ENCODE data around the gene RBM10.

RBM10 gene

GRCh38 chrX:47214435-47215077 lies 69.5 kb downstream of the RBM10 start:
- no peak for DNase-seq (ENCODE audit: extremely low spot score, insufficient read length, low read depth)
- no peak for FAIRE-seq

DNA sequence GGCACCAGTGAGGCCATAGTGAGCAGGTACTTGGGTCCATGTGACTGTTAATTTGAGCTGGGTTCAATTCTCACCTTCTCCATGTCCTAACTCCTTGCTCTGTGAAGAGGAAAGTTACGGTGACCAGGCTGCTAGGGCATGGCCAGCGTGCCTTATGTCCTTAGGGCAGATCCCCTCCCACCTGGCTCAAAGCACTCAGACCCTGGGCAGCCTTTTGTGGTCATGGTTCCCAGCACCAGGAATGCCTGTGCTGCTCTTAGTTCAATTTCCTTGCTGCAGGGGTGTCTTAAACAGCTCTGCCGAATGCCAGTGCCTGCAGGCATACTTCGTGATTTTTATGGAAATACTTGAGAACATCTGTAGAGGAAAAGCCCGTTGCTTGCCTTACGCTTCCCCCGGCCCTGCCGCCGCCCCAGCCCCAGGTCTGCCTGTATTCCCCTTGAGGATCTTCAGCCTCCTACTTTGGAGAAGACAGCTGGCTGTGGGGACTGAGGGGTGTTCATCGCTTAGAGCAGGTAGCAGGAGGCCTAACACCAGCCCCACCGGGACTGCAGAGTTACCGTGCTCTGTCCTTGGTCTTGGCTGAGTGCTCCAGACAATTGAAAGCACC lies 70.4 kb downstream of the RBM10 start:
- DNase-seq (ENCODE audit: extremely low spot score, insufficient read length, low read depth), result no peak
- FAIRE-seq, result no peak

DNA sequence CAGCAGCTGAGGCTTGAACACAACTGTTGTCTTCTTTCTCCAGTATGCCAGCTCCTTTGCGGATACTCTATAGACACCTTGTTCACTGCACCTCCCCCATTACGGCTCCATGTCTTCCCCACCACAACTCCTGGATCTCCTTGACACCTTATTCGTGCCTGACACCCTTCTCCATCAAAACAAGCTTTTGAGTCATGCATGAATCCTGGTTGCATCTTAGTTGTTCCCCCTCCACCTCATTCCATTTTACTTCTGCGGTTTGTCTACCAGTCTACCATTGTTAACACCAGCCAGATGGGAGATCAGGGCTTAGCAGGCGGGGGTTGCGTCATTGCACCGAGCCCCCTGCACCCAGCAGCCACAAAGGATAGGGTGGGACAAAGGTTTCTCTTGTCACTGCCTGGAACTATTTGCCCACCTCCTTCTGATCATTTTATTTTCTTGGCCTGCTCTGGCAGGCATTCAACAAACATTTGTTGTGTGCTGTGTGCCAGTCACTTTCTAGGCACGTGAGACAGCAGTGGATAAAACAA lies 71.4 kb downstream of the RBM10 start:
- FAIRE-seq (no peak), DNase-seq (ENCODE audit: extremely low spot score, insufficient read length, low read depth) (no peak)

DNA sequence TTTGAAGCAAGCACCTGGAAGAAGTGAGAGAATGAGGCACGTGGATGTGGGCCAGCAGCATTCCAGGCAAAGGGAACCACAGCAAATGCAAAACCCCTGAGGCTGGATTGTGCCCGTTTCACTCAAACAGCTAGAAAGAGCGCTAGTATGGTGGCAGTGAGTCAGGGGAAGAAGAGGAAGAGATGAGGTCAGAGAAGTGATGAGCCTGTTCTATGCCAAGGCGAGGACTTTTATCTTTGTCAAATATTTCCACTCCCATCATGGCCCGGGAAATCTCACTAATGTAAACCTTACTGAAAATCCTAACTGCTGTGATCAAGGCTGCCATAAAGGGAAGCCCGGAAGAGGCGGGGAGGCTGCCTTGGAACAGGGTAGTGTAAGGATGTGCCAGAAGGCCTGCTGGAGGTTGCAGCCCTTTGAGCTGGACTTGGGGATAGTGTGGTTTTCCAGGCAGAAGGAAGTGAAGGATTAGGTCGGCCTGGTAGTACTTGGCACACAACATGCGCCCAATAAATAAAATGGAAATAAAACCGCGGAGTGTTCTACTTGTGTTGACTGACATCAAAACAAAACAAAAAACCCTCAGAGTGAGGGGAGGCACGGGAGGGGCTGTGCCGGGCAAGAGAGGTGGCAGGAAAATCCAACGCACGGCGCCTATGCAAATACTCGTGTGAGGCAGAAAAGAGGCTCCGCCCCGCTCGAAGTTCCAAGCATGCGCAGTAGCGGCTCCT lies 72.3 kb downstream of the RBM10 start:
- FAIRE-seq, result no peak
- no peak for DNase-seq (ENCODE audit: extremely low spot score, insufficient read length, low read depth)

- FAIRE-seq, result peak; percentile 100
- DNase-seq (ENCODE audit: extremely low spot score, insufficient read length, low read depth), result peak; percentile 70
Measured at GRCh38 chrX:47217852-47218279, 72.8 kb downstream of the RBM10 start.

GRCh38 chrX:47218280-47218919 lies 73.4 kb downstream of the RBM10 start, which contains the start of gene CDK16:
TSS of gene CDK16 (plus strand) at chrX:47218681. CDS start at chrX:47223558, 4,877 bp downstream.
- peak; percentile 57 for DNase-seq (ENCODE audit: extremely low spot score, insufficient read length, low read depth)
- FAIRE-seq, result no peak

DNA sequence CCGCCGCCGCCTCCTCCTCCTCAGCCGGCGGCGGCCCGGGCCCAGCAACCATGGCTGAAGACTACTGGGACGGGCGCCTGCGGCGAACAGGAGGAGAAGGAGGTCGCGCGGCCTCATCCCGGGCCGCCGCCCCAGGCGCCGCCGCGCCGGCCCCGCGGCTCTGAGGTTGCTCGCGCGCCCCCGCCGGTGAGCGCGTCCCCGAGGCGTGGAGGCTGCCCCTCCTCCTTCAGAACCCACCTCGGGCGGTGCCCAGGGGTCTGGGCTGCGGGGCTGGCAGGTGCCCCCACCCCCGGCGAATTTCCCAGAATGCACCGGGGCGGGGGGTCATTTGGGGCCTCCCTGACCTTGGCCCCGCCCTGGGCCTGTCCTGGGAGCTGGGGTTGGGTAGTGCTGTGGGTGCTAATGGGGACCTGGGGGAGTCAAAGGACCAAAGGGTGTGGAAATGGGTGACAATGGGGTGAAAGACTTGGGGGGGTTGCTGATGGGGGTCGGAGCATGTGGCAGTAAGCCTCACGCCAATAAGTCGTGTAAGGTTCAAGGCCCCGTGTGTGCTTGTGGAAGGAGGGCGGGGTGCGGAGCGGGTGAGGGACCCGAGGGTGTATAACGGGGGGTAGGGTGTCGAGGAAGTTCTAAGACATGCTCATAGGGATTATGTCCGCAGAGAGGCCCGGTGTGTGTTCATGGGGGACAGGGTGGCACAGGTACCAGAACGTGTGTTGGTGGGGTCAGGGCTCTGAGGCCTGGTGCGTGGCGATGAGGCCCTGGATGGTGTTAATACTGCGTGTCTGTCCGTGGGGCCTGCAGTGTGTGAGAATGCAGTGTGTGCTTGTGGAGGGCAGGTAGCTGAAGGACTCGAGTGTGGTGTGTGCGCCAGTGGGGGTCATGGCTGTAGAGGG lies 74.1 kb downstream of the RBM10 start:
- peak; percentile 62 for FAIRE-seq

GRCh38 chrX:47221756-47222155 lies 76.7 kb downstream of the RBM10 start:
- FAIRE-seq, result no peak
- DNase-seq (ENCODE audit: extremely low spot score, insufficient read length, low read depth), result no peak

More for the DNA sequence above, 74.1 kb downstream of the RBM10 start:
- no peak for DNase-seq (ENCODE audit: extremely low spot score, insufficient read length, low read depth)

GRCh38 chrX:47222751-47223350 lies 77.8 kb downstream of the RBM10 start:
- no peak for DNase-seq (ENCODE audit: extremely low spot score, insufficient read length, low read depth)
- no peak for FAIRE-seq

GRCh38 chrX:47223476-47224250 lies 78.6 kb downstream of the RBM10 start:
- DNase-seq (ENCODE audit: extremely low spot score, insufficient read length, low read depth) (no peak), FAIRE-seq (no peak)

DNA sequence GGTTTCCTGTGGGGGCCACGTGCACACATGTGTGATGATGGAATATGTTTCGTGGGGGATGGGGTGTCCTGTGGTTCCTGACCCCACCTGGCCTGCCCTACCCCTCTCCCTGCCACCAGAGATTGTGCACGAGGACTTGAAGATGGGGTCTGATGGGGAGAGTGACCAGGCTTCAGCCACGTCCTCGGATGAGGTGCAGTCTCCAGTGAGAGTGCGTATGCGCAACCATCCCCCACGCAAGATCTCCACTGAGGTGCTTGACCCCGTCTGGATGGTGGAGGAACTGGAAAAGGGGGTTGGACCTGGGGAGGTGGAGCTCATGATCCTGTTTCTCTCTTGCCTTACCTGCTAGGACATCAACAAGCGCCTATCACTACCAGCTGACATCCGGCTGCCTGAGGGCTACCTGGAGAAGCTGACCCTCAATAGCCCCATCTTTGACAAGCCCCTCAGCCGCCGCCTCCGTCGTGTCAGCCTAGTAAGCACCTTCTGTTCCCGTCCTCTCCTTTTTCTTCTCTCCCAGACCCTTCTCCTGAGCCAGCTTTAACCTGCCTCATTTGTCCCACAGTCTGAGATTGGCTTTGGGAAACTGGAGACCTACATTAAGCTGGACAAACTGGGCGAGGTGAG lies 79.4 kb downstream of the RBM10 start:
- FAIRE-seq, result no peak
- DNase-seq (ENCODE audit: extremely low spot score, insufficient read length, low read depth), result no peak

GRCh38 chrX:47224896-47225290 lies 79.9 kb downstream of the RBM10 start:
- DNase-seq (ENCODE audit: extremely low spot score, insufficient read length, low read depth) (no peak), FAIRE-seq (no peak)

DNA sequence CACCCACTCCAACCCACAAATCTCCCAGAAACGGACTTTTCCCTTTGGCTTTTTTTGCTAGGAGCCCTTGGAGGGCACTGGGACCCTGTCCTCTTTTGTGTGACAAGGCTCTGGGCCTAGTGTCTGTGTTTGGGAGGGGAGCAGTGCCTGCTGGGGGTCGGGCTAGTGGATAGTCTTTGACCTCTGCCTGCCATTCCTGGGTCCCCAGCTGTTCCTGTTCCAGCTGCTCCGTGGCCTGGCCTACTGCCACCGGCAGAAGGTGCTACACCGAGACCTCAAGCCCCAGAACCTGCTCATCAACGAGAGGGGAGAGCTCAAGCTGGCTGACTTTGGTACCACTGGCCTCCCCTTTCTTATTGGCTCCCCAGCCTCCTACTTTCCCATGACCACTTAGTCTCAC lies 81.0 kb downstream of the RBM10 start:
- DNase-seq (ENCODE audit: extremely low spot score, insufficient read length, low read depth) (no peak), FAIRE-seq (no peak)

DNA sequence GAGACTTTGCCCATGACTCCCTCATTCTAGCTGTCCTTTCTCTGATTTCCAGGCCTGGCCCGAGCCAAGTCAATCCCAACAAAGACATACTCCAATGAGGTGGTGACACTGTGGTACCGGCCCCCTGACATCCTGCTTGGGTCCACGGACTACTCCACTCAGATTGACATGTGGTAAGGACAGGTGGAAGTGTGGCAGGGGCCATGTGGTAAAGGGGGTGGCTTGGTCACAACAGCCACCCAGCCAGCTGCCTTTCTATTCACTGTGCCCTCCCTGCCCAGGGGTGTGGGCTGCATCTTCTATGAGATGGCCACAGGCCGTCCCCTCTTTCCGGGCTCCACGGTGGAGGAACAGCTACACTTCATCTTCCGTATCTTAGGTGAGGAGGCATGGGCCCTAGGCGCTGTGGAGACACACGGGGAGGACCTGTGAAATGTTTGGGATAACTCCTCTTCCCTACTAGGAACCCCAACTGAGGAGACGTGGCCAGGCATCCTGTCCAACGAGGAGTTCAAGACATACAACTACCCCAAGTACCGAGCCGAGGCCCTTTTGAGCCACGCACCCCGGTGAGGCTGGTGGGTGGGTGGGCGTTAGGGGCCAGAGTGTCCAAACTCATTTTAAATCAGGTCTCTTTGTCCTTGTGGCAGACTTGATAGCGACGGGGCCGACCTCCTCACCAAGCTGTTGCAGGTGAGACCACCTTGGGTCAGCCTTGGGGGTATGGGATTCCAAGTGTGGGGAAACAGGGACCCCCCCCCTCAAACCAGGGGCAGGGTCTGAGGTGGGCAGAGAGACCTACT lies 81.7 kb downstream of the RBM10 start:
- no peak for FAIRE-seq
- no peak for DNase-seq (ENCODE audit: extremely low spot score, insufficient read length, low read depth)

DNA sequence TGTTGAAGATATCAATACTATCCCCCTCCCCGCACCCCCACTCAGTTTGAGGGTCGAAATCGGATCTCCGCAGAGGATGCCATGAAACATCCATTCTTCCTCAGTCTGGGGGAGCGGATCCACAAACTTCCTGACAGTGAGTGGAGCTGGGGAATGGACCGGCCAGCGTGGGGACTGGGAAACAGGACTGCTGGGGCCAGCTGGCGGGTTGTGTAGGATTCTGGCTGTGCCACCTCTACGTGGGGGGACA lies 82.2 kb downstream of the RBM10 start:
- DNase-seq (ENCODE audit: extremely low spot score, insufficient read length, low read depth), result no peak
- FAIRE-seq, result no peak

- FAIRE-seq, result no peak
- no peak for DNase-seq (ENCODE audit: extremely low spot score, insufficient read length, low read depth)
Measured at GRCh38 chrX:47228550-47229270, 83.7 kb downstream of the RBM10 start.

GRCh38 chrX:47229427-47229826 lies 84.4 kb downstream of the RBM10 start:
- FAIRE-seq, result no peak

More at GRCh38 chrX:47229427-47229826, 84.4 kb downstream of the RBM10 start:
- no peak for DNase-seq (ENCODE audit: extremely low spot score, insufficient read length, low read depth)
